Large intestine (tissue), 3 donors: ENCODE results near the gene TNRC6C. TPM values are rescaled to one million over a fixed set of nuclear protein-coding genes. Genes with fewer than 3 reads are reported as not detected.
"Not testable (repeated sequence)": the region's sequence is repeated elsewhere in the genome, so short reads cannot be mapped to it uniquely, and the experiment has no call there.

Source experiments
- DNase-seq, 2 donors: peaks; one replicate each; pipeline versions ENCODE4 v3.0.0 to v3.0.0-alpha.2; 2013
- H3K27ac ChIP-seq: one replicate; pipeline ENCODE4 v1.5.1; 2013; ENCODE audit warnings: low read length
- H3K27me3 ChIP-seq: 2 replicates; pipeline ENCODE4 v1.6.1; 2013; ENCODE audit warnings: low read length; ENCODE audit not compliant: control insufficient read depth, insufficient read depth
- H3K36me3 ChIP-seq: 2 replicates; pipeline ENCODE4 v1.6.1; 2013; ENCODE audit warnings: low read length; ENCODE audit not compliant: control insufficient read depth, insufficient read depth
- H3K4me1 ChIP-seq: one replicate; pipeline ENCODE4 v1.6.1; 2013; ENCODE audit warnings: low read length; ENCODE audit not compliant: control insufficient read depth, insufficient read depth
- H3K4me3 ChIP-seq: one replicate; pipeline ENCODE4 v1.5.1; 2013; ENCODE audit warnings: low read length
- H3K9me3 ChIP-seq: one replicate; pipeline ENCODE4 v1.6.1; 2013; ENCODE audit warnings: mild to moderate bottlenecking, low read depth, low read length, moderate library complexity; ENCODE audit not compliant: control insufficient read depth
- WGBS: methylation state at CpG from one replicate; pipeline ENCODE4 v1.1.5; 2013; ENCODE audit warnings: low lambda C conversion rate; ENCODE audit not compliant: insufficient coverage; 5-methylcytosine and 5-hydroxymethylcytosine counted together
- polyA plus RNA-seq: library from polyadenylated mRNA; unstranded; fragments of 120-200 nt; gene quantifications from one replicate; pipeline ENCODE4 v1.2.1, GENCODE V29; 2013

The TNRC6C gene
- polyA plus RNA-seq, 1 donor: 6.5 TPM

DNA sequence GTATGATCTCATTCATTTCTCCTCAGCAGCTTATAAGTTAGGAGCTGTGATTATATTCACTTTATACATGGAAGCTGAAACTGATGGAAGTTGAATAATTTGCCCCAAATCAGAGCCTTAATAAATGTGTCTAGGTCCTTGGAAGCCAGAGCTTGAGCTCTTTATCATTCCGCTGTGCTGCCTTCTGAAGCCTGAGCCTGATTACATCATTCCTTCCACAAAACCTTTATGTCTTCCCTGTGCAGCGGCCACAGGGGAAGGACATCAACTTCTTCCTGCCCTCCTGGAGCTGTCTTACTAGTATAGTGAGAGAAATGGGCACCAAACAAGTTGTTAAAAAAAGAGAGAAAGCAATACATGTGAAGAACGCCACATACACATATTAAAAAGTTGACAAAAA is 6.8 kb downstream of the TNRC6C start:
- DNase-seq: no peak
- WGBS: no CpG with 5 or more reads among the region's 3 CpGs
- no peaks in the 10 kb centered on the region for H3K4me1 ChIP-seq
- no peak overlapping the region for H3K27ac ChIP-seq
- no peaks in the 10 kb centered on the region for H3K9me3 ChIP-seq
- peaks cover 38% of the 10 kb centered on the region for H3K27me3 ChIP-seq
- no peaks in the 10 kb centered on the region for H3K36me3 ChIP-seq
- H3K4me3 ChIP-seq: no peak overlapping the region

DNA sequence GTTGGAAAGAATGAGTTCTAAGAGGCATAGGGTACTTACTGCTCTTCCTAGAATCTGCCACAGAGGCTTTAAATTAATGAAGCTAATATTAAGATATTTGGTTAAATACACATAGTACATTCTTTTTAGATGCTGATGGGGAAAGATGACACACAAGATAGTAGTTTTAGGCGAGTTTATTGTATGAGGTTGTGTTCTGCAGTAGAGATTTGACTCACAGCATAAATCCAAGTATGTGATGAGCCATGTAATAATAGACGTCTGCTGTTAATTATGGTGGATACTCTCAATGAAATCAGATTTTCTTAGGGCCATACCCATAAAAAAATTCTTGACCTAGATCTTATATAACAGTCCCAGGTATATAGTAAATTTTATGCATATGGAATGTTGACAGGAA is 8.0 kb downstream of the TNRC6C start:
- no CpG with 5 or more reads among the region's 2 CpGs for WGBS
- H3K4me3 ChIP-seq: no peak overlapping the region
- no peaks in the 10 kb centered on the region for H3K36me3 ChIP-seq
- DNase-seq: no peak
- no peaks in the 10 kb centered on the region for H3K4me1 ChIP-seq
- H3K27ac ChIP-seq: no peak overlapping the region
- no peaks in the 10 kb centered on the region for H3K9me3 ChIP-seq
- H3K27me3 ChIP-seq: peaks cover 32% of the 10 kb centered on the region

DNA sequence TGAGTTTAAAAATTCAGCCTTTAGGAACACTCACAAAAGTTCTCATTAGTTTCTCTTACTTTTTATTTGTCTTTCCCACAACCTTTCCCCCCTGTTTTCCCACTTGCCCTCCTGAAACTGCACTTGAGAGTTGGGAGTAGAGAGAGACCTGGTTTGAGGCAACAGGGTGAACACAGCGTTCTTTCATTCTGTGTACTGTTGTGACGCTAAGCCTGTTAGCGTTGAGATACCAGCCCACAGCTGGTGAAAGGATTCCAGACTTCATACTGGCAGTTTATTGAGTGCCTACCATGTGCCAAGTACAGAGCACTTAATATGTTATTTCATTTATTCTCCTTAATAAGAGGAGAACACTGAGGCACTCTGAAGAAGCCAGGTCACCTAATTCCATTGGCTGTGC is 10.3 kb downstream of the TNRC6C start:
- Histone ChIP-seq H3K4me3 (no peak overlapping the region), H3K4me1 (no peaks in the 10 kb centered on the region), H3K9me3 (no peaks in the 10 kb centered on the region), H3K27ac (no peak overlapping the region), H3K27me3 (peaks cover 17% of the 10 kb centered on the region), H3K36me3 (no peaks in the 10 kb centered on the region)
- no CpG with 5 or more reads among the region's 3 CpGs for WGBS
- DNase-seq: no peak

DNA sequence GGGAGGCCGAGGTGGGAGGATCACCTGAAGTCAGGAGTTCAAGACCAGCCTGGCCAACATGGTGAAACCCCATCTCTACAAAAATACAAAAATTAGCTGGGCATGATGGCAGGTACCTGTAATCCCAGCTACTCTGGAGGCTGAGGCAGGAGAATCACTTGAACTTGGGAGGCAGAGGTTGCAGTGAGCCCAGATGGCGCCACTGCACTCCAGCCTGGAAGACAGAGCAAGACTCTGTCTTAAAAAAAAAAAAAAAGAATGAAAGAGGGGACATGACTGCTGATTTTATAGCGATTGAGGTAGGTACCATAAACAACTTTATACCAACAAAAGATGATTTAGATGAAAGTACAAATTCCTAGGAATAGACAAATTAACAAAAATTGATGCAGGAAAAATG is 13.8 kb downstream of the TNRC6C start:
- H3K27ac ChIP-seq: not testable (repeated sequence)
- WGBS: 90% methylated on average over 2 of the region's 3 CpGs

DNA sequence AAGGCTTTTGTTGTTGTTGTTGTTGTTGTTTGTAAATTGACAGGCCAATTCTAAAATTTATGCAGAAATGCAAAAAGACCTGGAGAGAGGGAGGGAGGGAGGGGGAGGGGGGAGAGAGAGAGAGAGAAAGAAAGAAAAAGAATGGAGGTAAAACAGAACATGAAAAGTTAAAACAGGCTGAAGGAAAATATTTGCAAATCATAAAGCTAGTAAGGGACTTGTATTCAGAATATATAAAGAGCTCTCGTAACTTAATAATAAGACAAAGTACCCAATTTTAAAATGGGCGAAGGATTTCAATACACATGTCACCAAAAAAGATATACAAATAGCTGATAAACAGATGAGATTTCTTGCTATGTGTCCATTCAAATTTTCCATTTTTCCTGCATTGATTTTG is 15.4 kb downstream of the TNRC6C start:
- DNase-seq: no peak
- Histone ChIP-seq H3K27me3 (peaks cover 4% of the 10 kb centered on the region), H3K4me1 (no peaks in the 10 kb centered on the region), H3K9me3 (no peaks in the 10 kb centered on the region), H3K36me3 (no peaks in the 10 kb centered on the region), H3K27ac (no peak overlapping the region), H3K4me3 (no peak overlapping the region)
- 100% methylated on average over 2 of the region's 2 CpGs for WGBS

More for the DNA sequence above, 13.8 kb downstream of the TNRC6C start:
- H3K27me3 ChIP-seq, H3K4me3 ChIP-seq, H3K4me1 ChIP-seq, DNase-seq, H3K36me3 ChIP-seq, H3K9me3 ChIP-seq: not testable (repeated sequence)

DNA sequence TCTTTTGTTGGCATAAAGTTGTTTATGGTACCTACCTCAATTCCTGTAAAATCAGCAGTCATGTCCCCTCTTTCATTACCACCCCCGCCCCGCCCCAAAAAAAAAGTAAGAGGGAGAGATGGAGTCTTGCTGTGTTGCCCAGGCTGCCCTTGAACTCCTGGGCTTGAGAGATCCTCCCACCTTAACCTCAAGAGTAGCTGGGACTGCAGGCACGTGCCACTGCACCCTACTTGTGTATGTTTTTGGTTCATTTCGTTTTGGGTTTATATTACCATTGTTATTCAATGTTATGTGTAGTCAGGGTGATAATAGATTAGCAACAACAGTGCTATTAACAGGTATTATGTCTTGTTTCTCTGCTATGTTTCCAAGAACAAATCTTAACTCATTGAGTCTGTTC is 15.9 kb downstream of the TNRC6C start:
- no peak for DNase-seq
- Histone ChIP-seq H3K4me3 (no peak overlapping the region), H3K27ac (no peak overlapping the region), H3K4me1 (no peaks in the 10 kb centered on the region), H3K27me3 (peaks cover 4% of the 10 kb centered on the region), H3K9me3 (no peaks in the 10 kb centered on the region), H3K36me3 (no peaks in the 10 kb centered on the region)
- no CpG with 5 or more reads among the region's 4 CpGs for WGBS

DNA sequence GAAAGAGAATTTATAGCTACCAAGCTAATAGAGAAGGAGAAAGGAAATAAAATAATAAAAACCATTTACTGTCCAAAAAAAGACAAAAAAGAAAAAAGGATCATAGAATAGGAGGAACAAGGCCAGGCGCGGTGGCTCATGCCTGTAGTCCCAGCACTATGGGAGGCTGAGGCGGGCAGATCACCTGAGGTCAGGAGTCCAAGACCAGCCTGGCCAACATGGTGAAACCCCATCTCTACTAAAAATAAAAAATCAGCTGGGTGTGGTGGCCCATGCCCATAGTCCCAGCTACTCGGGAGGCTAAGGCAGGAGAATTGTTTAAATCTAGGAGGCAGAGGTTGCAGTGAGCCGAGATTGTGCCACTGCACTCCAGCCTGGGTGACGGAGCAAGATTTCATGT is 23.9 kb downstream of the TNRC6C start:
- not testable (repeated sequence) for H3K9me3 ChIP-seq, DNase-seq, H3K4me3 ChIP-seq, H3K4me1 ChIP-seq, H3K27me3 ChIP-seq, H3K27ac ChIP-seq, H3K36me3 ChIP-seq
- WGBS: 100% methylated on average over 1 of the region's 6 CpGs

DNA sequence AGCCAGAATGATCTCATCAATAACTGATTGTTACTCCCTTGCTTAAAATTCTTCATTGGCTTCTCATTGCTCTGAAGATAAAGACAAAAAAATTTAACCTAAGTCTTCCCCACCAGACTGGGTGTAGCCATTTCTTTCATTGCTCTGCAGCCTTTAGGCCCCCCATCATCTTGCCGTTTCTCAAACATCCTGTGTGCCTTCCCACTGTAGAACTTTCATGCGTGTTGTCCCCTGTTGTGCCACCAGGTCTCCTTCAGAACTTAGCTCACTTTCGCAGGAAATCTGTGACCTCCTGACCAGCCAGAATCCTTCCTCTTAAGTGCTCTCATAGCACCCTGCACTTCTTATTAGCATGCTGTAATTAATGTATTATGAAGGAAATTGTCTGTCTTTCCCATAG is 31.8 kb downstream of the TNRC6C start:
- DNase-seq: no peak
- WGBS: no CpG with 5 or more reads among the region's 3 CpGs
- Histone ChIP-seq H3K27ac (no peak overlapping the region), H3K4me1 (no peaks in the 10 kb centered on the region), H3K36me3 (no peaks in the 10 kb centered on the region), H3K27me3 (peaks cover 2% of the 10 kb centered on the region), H3K4me3 (no peak overlapping the region), H3K9me3 (no peaks in the 10 kb centered on the region)

DNA sequence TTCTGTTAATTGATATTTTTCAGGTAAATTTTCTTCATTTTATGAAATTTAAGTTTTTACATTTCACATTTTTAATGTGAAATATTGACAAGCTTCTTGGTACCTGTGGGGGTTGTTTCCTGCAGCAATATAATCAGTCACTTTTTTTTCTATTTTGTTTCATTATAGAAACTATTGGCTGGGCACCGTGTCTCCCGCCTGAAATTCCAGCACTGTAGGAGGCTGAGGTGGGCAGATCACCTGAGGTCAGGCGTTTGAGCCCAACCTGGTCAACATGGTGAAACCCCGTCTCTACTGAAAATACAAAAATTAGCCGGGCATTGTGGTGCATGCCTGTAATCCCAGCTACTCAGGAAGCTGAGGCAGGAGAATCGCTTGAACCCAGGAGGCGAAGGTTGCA is 35.2 kb downstream of the TNRC6C start:
- no CpG with 5 or more reads among the region's 7 CpGs for WGBS
- not testable (repeated sequence) for H3K27ac ChIP-seq, H3K27me3 ChIP-seq, H3K4me1 ChIP-seq, H3K9me3 ChIP-seq, DNase-seq, H3K36me3 ChIP-seq, H3K4me3 ChIP-seq

DNA sequence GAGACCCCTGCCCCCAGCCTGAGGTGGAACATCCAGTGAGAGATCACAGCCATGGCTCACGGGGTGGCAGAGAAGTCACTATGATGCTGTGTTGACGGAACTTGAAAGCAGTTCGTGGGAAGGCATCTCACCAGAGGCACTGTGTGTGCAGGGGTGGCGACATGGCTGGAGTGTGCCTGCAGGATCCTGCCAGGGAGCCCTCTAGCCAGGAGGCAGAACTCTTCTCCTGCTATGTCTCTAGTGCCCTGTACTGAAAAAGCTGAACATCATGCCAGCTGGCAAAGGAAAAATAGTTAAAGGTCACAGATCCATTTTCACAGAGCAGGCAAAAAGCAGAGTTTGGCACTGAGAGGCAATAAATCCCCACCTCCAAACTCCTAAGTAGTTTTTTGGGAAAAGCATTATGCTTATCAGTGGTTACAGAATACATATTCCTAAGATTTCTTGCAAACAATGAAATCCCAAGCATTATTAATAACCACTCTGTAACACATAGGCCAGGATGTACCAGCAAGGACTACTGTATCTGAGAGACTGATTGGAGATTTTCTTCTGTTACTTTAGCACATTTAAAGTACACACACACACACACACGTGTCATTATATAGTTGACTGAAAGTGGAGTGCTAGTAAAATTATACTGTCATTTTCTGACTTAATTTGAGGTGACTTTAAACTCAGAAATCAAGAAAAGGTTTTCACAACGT is 36.8 kb downstream of the TNRC6C start:
- WGBS: no CpG with 5 or more reads among the region's 6 CpGs
- Histone ChIP-seq H3K27ac (no peak overlapping the region), H3K4me3 (no peak overlapping the region), H3K27me3 (no peaks in the 10 kb centered on the region), H3K36me3 (no peaks in the 10 kb centered on the region), H3K4me1 (no peaks in the 10 kb centered on the region), H3K9me3 (no peaks in the 10 kb centered on the region)
- no peak for DNase-seq

DNA sequence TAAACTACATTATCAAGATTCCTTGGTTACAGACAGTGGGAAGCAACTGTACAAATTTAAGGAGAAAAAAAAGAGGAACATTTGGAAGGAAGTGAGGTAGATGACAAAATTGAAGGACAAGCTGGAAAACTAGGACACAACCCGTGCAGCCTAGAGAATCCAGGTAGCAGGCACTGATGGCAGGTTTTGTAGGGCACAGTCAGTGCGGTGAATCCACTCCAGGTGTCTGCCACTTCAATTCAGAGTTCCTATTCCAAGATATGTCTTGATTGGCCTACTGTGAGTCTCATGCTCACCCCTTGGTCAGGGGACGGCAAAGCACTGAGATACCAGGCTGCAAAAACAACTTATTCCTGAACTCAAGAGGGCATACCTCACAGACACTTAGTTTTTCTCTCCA is 37.8 kb downstream of the TNRC6C start:
- Histone ChIP-seq H3K4me3 (no peak overlapping the region), H3K9me3 (no peaks in the 10 kb centered on the region)
- DNase-seq: no peak

More for the DNA sequence above, 37.8 kb downstream of the TNRC6C start:
- no peaks in the 10 kb centered on the region for H3K36me3 ChIP-seq
- WGBS: 80% methylated on average over 1 of the region's 3 CpGs
- no peaks in the 10 kb centered on the region for H3K27me3 ChIP-seq
- H3K4me1 ChIP-seq: no peaks in the 10 kb centered on the region
- H3K27ac ChIP-seq: no peak overlapping the region
